GM21423 (cell line): ENCODE data around the gene TMEFF1.
"Not testable (repeated sequence)": the region's sequence is repeated elsewhere in the genome, so short reads cannot be mapped to it uniquely, and the experiment has no call there.

ENCODE experiments used
- ATAC-seq: cut with Tn5 transposase; IDR thresholded peaks from one replicate; pipeline ENCODE4 v1.9.1; 2021; ENCODE audit warnings: mild to moderate bottlenecking, moderate library complexity; ENCODE audit not compliant: unreplicated experiment

TMEFF1 gene

GRCh38 chr9:100472788-100473275 is at the start of gene TMEFF1:
TMEFF1 (plus strand) TSS chr9:100473149; CDS start chr9:100473545, 396 bp downstream.
- peak; percentile 47 for ATAC-seq

- no peak for ATAC-seq
Observed at GRCh38 chr9:100425758-100426157, 47.2 kb upstream of the TMEFF1 start.

- no peak for ATAC-seq
Observed at GRCh38 chr9:100426189-100426529, 46.8 kb upstream of the TMEFF1 start.

- ATAC-seq, result peak; percentile 75
Observed at GRCh38 chr9:100426530-100427365, 46.2 kb upstream of the TMEFF1 start, which contains the start of gene MSANTD3. MSANTD3 (plus strand) TSS chr9:100427143; CDS start chr9:100441939, 14,796 bp downstream.

- peak; percentile 38 for ATAC-seq
Observed at GRCh38 chr9:100427366-100428263, 45.3 kb upstream of the TMEFF1 start.

GRCh38 chr9:100428871-100429654 is 43.9 kb upstream of the TMEFF1 start:
- no peak for ATAC-seq

- no peak for ATAC-seq
Observed at GRCh38 chr9:100430286-100430940, 42.5 kb upstream of the TMEFF1 start.

GRCh38 chr9:100431886-100432285 is 41.1 kb upstream of the TMEFF1 start:
- no peak for ATAC-seq

GRCh38 chr9:100432736-100433135 is 40.2 kb upstream of the TMEFF1 start:
- no peak for ATAC-seq

- no peak for ATAC-seq
Observed at GRCh38 chr9:100436571-100436970, 36.4 kb upstream of the TMEFF1 start.

- ATAC-seq, result no peak
Observed at GRCh38 chr9:100437860-100438805, 34.8 kb upstream of the TMEFF1 start.

- ATAC-seq, result no peak
Observed at GRCh38 chr9:100440071-100440470, 32.9 kb upstream of the TMEFF1 start.

GRCh38 chr9:100440487-100440886 is 32.5 kb upstream of the TMEFF1 start:
- ATAC-seq, result not testable (repeated sequence)

GRCh38 chr9:100441911-100442361 is 31.0 kb upstream of the TMEFF1 start:
- ATAC-seq, result no peak

GRCh38 chr9:100443781-100444768 is 28.9 kb upstream of the TMEFF1 start:
- no peak for ATAC-seq

- no peak for ATAC-seq
Observed at GRCh38 chr9:100445161-100445902, 27.6 kb upstream of the TMEFF1 start.

GRCh38 chr9:100445903-100446549 is 26.9 kb upstream of the TMEFF1 start:
- ATAC-seq, result no peak
